ENCODE data around the gene FRMPD1. TPM values are rescaled to one million over a fixed set of nuclear protein-coding genes. Genes with fewer than 3 reads are reported as not detected.

FRMPD1 gene
- total and polyA plus RNA-seq, 8 donors: 0.16 to 1.5 (median 0.53) TPM

- no peaks in the 10 kb centered on the region for H3K27me3 ChIP-seq
- WGBS, 2 donors: 59 to 70% methylated on average over 3 of the region's 3 CpGs
- H3K36me3 ChIP-seq: no peaks in the 10 kb centered on the region
- ATAC-seq: no peak
- TF ChIP-seq, protein P1, sequence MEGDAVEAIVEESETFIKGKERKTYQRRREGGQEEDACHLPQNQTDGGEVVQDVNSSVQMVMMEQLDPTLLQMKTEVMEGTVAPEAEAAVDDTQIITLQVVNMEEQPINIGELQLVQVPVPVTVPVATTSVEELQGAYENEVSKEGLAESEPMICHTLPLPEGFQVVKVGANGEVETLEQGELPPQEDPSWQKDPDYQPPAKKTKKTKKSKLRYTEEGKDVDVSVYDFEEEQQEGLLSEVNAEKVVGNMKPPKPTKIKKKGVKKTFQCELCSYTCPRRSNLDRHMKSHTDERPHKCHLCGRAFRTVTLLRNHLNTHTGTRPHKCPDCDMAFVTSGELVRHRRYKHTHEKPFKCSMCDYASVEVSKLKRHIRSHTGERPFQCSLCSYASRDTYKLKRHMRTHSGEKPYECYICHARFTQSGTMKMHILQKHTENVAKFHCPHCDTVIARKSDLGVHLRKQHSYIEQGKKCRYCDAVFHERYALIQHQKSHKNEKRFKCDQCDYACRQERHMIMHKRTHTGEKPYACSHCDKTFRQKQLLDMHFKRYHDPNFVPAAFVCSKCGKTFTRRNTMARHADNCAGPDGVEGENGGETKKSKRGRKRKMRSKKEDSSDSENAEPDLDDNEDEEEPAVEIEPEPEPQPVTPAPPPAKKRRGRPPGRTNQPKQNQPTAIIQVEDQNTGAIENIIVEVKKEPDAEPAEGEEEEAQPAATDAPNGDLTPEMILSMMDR (IDR thresholded peaks at IDR 0.05): no peak
- no peak for FAIRE-seq
- H3K9me3 ChIP-seq: no peaks in the 10 kb centered on the region
- H3K4me3 ChIP-seq: no peak overlapping the region
- no peak overlapping the region for H3K27ac ChIP-seq
- H3K4me1 ChIP-seq: no peaks in the 10 kb centered on the region
- intact Hi-C loops (cut with DNase I): no loop called here
- no peak for DNase-seq
These were observed 79.5 kb downstream of the FRMPD1 start for GRCh38 chr9:37730256-37730655.

GRCh38 chr9:37730839-37731238 lies 80.1 kb downstream of the FRMPD1 start:
- DNase-seq: no peak
- FAIRE-seq: no peak
- Histone ChIP-seq H3K36me3 (no peaks in the 10 kb centered on the region), H3K4me3 (no peak overlapping the region), H3K9me3 (no peaks in the 10 kb centered on the region), H3K27me3 (no peaks in the 10 kb centered on the region), H3K27ac (no peak overlapping the region), H3K4me1 (no peaks in the 10 kb centered on the region)
- WGBS, 2 donors: 64 to 72% methylated on average over 5 of the region's 5 CpGs
- TF ChIP-seq, protein P1 (IDR thresholded peaks at IDR 0.05): no peak
- no peak for ATAC-seq
- intact Hi-C loops (cut with DNase I): no loop called here

- Histone ChIP-seq H3K27me3 (no peaks in the 10 kb centered on the region), H3K4me1 (no peaks in the 10 kb centered on the region), H3K27ac (no peak overlapping the region), H3K36me3 (no peaks in the 10 kb centered on the region), H3K4me3 (no peak overlapping the region), H3K9me3 (no peaks in the 10 kb centered on the region)
- 84 to 87% methylated on average over 10 of the region's 10 CpGs for WGBS, 2 donors
- no peak for DNase-seq
- TF ChIP-seq, protein P1 (IDR thresholded peaks at IDR 0.05): no peak
- no peak for ATAC-seq
- no peak for FAIRE-seq
- intact Hi-C loops (cut with DNase I): no loop called here
These were observed 81.5 kb downstream of the FRMPD1 start for GRCh38 chr9:37732086-37732741.

GRCh38 chr9:37732952-37733351 lies 82.2 kb downstream of the FRMPD1 start:
- Histone ChIP-seq H3K27ac (no peak overlapping the region), H3K4me1 (no peaks in the 10 kb centered on the region), H3K27me3 (no peaks in the 10 kb centered on the region), H3K9me3 (no peaks in the 10 kb centered on the region), H3K36me3 (no peaks in the 10 kb centered on the region), H3K4me3 (no peak overlapping the region)
- FAIRE-seq (no peak), ATAC-seq (no peak), DNase-seq (no peak)
- TF ChIP-seq, protein P1 (IDR thresholded peaks at IDR 0.05): no peak
- intact Hi-C loops (cut with DNase I): no loop called here
- 34% methylated on average over 2 of the region's 2 CpGs for WGBS, 2 donors

DNA sequence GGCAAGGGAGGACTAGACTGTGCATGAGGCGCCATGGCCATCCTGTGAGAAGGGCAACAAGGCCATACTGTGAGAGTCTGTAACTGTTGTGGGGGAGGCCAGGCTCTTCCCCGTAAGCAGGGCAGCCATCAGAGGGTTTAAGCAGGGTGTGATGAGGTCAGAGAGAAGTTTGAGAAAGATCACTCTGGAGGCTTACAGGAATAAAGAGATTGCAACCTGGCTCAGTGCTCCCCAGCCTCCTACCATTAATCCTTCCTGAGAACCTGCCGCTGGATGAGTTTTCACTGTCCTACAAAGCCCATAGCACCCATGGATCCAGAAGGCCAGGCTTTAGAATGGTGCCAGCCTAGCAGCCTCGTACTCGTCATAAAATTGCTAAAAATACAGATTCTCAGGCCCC lies 88.5 kb downstream of the FRMPD1 start:
- FAIRE-seq: no peak
- H3K27ac ChIP-seq: no peak overlapping the region
- H3K4me1 ChIP-seq: no peaks in the 10 kb centered on the region
- no peak for ATAC-seq
- intact Hi-C loops (cut with DNase I): no loop called here
- no peaks in the 10 kb centered on the region for H3K9me3 ChIP-seq
- H3K4me3 ChIP-seq: no peak overlapping the region
- TF ChIP-seq, protein P1 (IDR thresholded peaks at IDR 0.05): no peak
- no peaks in the 10 kb centered on the region for H3K36me3 ChIP-seq
- 83 to 93% methylated on average over 5 of the region's 5 CpGs for WGBS, 2 donors
- DNase-seq: no peak
- H3K27me3 ChIP-seq: no peaks in the 10 kb centered on the region
